ENCODE results near the gene SHLD1.

SHLD1 gene

DNA sequence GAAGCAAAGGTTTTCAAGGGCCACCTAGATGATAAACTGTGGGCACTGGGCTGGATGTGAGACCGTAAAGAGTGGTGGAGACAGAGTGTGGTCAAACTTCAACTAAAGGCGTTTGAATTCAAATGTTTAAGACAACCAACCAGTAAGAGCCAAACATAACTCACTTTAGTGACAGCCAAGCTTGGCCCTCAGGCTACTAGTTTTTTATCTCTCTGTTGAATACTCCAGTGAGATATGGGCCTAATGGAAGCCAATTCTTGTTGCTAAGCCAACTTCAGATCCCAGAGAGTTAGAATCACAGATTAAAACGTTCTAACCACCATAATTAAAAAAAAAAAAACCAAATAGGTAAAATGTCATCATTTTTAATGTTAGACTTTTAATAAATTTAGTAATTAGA, 142.9 kb downstream of the SHLD1 start:
- TF ChIP-seq RAD21 (IDR thresholded peaks at IDR 0.05; ENCODE audit: low read depth) (no peak), EGR1 (IDR thresholded peaks at IDR 0.05) (no peak), CEBPB (IDR thresholded peaks at IDR 0.05) (no peak), CREB1 (IDR thresholded peaks at IDR 0.05; ENCODE audit: low read depth) (no peak), FOXM1 (IDR thresholded peaks at IDR 0.05; ENCODE audit: borderline replicate concordance, low read depth) (no peak), ZBTB7A (IDR thresholded peaks at IDR 0.05; ENCODE audit: low read depth) (no peak), TCF12 (IDR thresholded peaks at IDR 0.05; ENCODE audit: low read depth) (no peak), NFIC (IDR thresholded peaks at IDR 0.05) (no peak), TEAD4 (IDR thresholded peaks at IDR 0.05) (no peak)
- TF ChIP-seq, protein P1, sequence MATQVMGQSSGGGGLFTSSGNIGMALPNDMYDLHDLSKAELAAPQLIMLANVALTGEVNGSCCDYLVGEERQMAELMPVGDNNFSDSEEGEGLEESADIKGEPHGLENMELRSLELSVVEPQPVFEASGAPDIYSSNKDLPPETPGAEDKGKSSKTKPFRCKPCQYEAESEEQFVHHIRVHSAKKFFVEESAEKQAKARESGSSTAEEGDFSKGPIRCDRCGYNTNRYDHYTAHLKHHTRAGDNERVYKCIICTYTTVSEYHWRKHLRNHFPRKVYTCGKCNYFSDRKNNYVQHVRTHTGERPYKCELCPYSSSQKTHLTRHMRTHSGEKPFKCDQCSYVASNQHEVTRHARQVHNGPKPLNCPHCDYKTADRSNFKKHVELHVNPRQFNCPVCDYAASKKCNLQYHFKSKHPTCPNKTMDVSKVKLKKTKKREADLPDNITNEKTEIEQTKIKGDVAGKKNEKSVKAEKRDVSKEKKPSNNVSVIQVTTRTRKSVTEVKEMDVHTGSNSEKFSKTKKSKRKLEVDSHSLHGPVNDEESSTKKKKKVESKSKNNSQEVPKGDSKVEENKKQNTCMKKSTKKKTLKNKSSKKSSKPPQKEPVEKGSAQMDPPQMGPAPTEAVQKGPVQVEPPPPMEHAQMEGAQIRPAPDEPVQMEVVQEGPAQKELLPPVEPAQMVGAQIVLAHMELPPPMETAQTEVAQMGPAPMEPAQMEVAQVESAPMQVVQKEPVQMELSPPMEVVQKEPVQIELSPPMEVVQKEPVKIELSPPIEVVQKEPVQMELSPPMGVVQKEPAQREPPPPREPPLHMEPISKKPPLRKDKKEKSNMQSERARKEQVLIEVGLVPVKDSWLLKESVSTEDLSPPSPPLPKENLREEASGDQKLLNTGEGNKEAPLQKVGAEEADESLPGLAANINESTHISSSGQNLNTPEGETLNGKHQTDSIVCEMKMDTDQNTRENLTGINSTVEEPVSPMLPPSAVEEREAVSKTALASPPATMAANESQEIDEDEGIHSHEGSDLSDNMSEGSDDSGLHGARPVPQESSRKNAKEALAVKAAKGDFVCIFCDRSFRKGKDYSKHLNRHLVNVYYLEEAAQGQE (IDR thresholded peaks at IDR 0.05; ENCODE audit: low read depth), result no peak

GRCh38 chr20:5893621-5894020, 143.4 kb downstream of the SHLD1 start:
- TF ChIP-seq TAF1 (IDR thresholded peaks at IDR 0.05; ENCODE audit: low read depth) (no peak), ZBTB7A (IDR thresholded peaks at IDR 0.05; ENCODE audit: low read depth) (no peak), TEAD4 (IDR thresholded peaks at IDR 0.05) (no peak), RAD21 (IDR thresholded peaks at IDR 0.05; ENCODE audit: low read depth) (no peak), YY1 (IDR thresholded peaks at IDR 0.05; ENCODE audit: low read depth) (no peak), CEBPB (IDR thresholded peaks at IDR 0.05) (no peak)

DNA sequence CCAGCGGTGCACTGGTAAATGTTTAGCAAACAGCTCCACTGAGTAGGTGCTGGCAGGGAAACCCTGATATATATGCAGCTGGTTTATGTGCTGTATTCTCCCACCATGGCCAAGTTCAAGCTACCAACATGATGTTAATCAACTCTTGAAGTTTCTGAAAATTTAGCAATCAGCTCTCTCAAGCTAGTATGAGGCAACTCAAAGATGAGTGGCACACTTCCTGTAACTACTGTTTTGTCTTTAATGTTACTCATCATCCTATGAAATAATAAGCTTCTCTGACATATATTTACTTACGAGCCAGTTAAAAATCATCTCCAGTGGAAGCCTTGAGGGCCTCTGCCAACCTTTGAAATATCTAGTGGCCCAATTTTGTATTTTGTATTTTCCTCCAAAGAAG, 145.4 kb downstream of the SHLD1 start:
- no peak for TF ChIP-seq TCF12 (IDR thresholded peaks at IDR 0.05; ENCODE audit: low read depth)
- TF ChIP-seq RAD21 (IDR thresholded peaks at IDR 0.05; ENCODE audit: low read depth), result no peak
- TF ChIP-seq, protein P2, sequence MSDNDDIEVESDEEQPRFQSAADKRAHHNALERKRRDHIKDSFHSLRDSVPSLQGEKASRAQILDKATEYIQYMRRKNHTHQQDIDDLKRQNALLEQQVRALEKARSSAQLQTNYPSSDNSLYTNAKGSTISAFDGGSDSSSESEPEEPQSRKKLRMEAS (IDR thresholded peaks at IDR 0.05), result no peak
- no peak for TF ChIP-seq EGR1 (IDR thresholded peaks at IDR 0.05)
- no peak for TF ChIP-seq CREB1 (IDR thresholded peaks at IDR 0.05; ENCODE audit: low read depth)
- no peak for TF ChIP-seq EP300 (IDR thresholded peaks at IDR 0.05; ENCODE audit: borderline replicate concordance)
- no peak for TF ChIP-seq CEBPB (IDR thresholded peaks at IDR 0.05)
- no peak for TF ChIP-seq ZBTB7A (IDR thresholded peaks at IDR 0.05; ENCODE audit: low read depth)
- no peak for TF ChIP-seq FOXM1 (IDR thresholded peaks at IDR 0.05; ENCODE audit: borderline replicate concordance, low read depth)
- TF ChIP-seq, protein P3, sequence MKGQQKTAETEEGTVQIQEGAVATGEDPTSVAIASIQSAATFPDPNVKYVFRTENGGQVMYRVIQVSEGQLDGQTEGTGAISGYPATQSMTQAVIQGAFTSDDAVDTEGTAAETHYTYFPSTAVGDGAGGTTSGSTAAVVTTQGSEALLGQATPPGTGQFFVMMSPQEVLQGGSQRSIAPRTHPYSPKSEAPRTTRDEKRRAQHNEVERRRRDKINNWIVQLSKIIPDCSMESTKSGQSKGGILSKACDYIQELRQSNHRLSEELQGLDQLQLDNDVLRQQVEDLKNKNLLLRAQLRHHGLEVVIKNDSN (IDR thresholded peaks at IDR 0.05), result no peak
- no peak for TF ChIP-seq TAF1 (IDR thresholded peaks at IDR 0.05; ENCODE audit: low read depth)
- TF ChIP-seq TEAD4 (IDR thresholded peaks at IDR 0.05), result no peak
- TF ChIP-seq YY1 (IDR thresholded peaks at IDR 0.05; ENCODE audit: low read depth), result no peak
- TF ChIP-seq, protein P1 (IDR thresholded peaks at IDR 0.05; ENCODE audit: low read depth), result no peak
- no peak for TF ChIP-seq NFIC (IDR thresholded peaks at IDR 0.05)

DNA sequence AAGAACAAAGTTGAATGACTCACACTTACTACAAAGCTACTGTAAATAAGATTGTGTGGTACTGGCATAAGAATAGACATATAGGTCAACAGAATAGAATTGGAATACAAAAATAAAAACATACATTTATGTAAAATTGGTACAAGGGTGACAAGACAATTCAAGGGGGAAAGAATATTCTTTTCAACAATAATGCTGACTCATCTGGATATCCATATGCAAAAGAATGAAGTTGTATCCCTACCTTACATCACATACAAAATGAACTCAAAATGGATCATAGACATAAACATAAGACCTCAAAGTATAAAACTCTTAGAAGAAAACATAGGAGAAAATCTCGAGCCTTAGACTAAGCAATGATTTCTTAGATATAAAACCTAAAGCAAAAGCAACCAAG, 149.2 kb downstream of the SHLD1 start:
- TF ChIP-seq CREB1 (IDR thresholded peaks at IDR 0.05; ENCODE audit: low read depth), result no peak
- TF ChIP-seq FOXM1 (IDR thresholded peaks at IDR 0.05; ENCODE audit: borderline replicate concordance, low read depth), result no peak
- TF ChIP-seq TCF12 (IDR thresholded peaks at IDR 0.05; ENCODE audit: low read depth), result no peak
- TF ChIP-seq TAF1 (IDR thresholded peaks at IDR 0.05; ENCODE audit: low read depth), result no peak
- no peak for TF ChIP-seq YY1 (IDR thresholded peaks at IDR 0.05; ENCODE audit: low read depth)
- no peak for TF ChIP-seq CEBPB (IDR thresholded peaks at IDR 0.05)
- no peak for TF ChIP-seq EP300 (IDR thresholded peaks at IDR 0.05; ENCODE audit: borderline replicate concordance)
- TF ChIP-seq, protein P3 (IDR thresholded peaks at IDR 0.05), result no peak
- TF ChIP-seq, protein P1 (IDR thresholded peaks at IDR 0.05; ENCODE audit: low read depth), result no peak
- TF ChIP-seq RAD21 (IDR thresholded peaks at IDR 0.05; ENCODE audit: low read depth), result no peak
- no peak for TF ChIP-seq NFIC (IDR thresholded peaks at IDR 0.05)
- TF ChIP-seq ZBTB7A (IDR thresholded peaks at IDR 0.05; ENCODE audit: low read depth), result no peak
- no peak for TF ChIP-seq EGR1 (IDR thresholded peaks at IDR 0.05)
- TF ChIP-seq, protein P2 (IDR thresholded peaks at IDR 0.05), result no peak
- no peak for TF ChIP-seq TEAD4 (IDR thresholded peaks at IDR 0.05)

Measured in Ishikawa (cell line).